Lower lobe of right lung (tissue), 2 donors: Measurements from ENCODE around the gene NAV2. TPM values are rescaled to one million over a fixed set of nuclear protein-coding genes. Genes with fewer than 3 reads are reported as not detected.

ENCODE experiments used
- ATAC-seq, 2 donors: fragments of 200-7000 bp; cut with Tn5 transposase; one replicate each; pipeline ENCODE4 v1.9.1; 2020 to 2022; ENCODE audit warnings: mild to moderate bottlenecking in 2 of 2, moderate library complexity in 2 of 2
- DNase-seq: peaks from one replicate; pipeline ENCODE4 v3.0.0-alpha.2; 2020
- H3K27ac ChIP-seq: fragments of 200-600 bp; one replicate; pipeline ENCODE4 v1.8.0; 2022
- H3K27me3 ChIP-seq: fragments of 200-600 bp; one replicate; pipeline ENCODE4 v1.8.0; 2022; ENCODE audit warnings: low read depth
- H3K36me3 ChIP-seq: fragments of 200-600 bp; one replicate; pipeline ENCODE4 v1.8.0; 2022; ENCODE audit warnings: mild to moderate bottlenecking
- H3K4me1 ChIP-seq: fragments of 200-600 bp; one replicate; pipeline ENCODE4 v1.8.0; 2022
- H3K4me3 ChIP-seq: fragments of 200-600 bp; one replicate; pipeline ENCODE4 v1.8.0; 2022; ENCODE audit warnings: mild to moderate bottlenecking
- H3K9me3 ChIP-seq: fragments of 200-600 bp; one replicate; pipeline ENCODE4 v1.8.0; 2022
- intact Hi-C: fragments of 100-400 bp; cut with DNase I; formaldehyde crosslinking; loops from one replicate; pipeline ENCODE4 v1.11.0; 2022
- total RNA-seq: library from RNA; stranded (reverse); fragmentation: NEBNext Ultra II Directional; extraction: Animal tissue kit (Norgen Biotek cat#: 25700); gene quantifications from one replicate; pipeline ENCODE4 v1.2.1, GENCODE V29; 2021
- TF ChIP-seq, protein P1 (sequence below): fragments of 200-600 bp; IDR thresholded peaks from one replicate; pipeline ENCODE4 v1.8.0; 2022; ENCODE audit warnings: antibody characterized with exemption, mild to moderate bottlenecking
- donor health status: DM: no; HTN: yes; CAD: no; lungs with severe emphysema.

NAV2 gene
- total RNA-seq, 1 donor from 2014 or later = 36.9 TPM

DNA sequence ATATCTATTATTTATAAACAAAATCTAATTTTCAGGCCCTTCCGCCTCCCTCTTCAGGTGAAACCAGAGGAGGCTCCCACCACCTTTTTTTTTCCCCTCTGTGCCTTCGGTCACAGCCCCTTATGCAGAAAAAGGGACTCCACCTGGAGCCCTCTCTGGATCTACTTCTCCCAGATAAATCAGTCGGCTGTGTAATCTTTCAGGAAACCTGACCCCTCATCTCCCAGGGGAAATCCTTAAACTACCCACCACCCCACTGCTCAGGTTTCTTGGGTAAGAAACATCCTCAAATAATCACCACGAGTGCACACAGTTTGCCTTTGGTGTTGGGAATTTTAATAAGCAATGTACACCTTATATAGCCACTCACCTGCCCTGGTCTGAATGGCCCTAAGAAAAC lies 104.2 kb downstream of the NAV2 start:
- Histone ChIP-seq H3K36me3 (no peaks in the 10 kb centered on the region), H3K27me3 (no peaks in the 10 kb centered on the region), H3K9me3 (no peaks in the 10 kb centered on the region), H3K27ac (no peak overlapping the region), H3K4me1 (peaks cover 34% of the 10 kb centered on the region), H3K4me3 (no peak overlapping the region)
- TF ChIP-seq, protein P1, sequence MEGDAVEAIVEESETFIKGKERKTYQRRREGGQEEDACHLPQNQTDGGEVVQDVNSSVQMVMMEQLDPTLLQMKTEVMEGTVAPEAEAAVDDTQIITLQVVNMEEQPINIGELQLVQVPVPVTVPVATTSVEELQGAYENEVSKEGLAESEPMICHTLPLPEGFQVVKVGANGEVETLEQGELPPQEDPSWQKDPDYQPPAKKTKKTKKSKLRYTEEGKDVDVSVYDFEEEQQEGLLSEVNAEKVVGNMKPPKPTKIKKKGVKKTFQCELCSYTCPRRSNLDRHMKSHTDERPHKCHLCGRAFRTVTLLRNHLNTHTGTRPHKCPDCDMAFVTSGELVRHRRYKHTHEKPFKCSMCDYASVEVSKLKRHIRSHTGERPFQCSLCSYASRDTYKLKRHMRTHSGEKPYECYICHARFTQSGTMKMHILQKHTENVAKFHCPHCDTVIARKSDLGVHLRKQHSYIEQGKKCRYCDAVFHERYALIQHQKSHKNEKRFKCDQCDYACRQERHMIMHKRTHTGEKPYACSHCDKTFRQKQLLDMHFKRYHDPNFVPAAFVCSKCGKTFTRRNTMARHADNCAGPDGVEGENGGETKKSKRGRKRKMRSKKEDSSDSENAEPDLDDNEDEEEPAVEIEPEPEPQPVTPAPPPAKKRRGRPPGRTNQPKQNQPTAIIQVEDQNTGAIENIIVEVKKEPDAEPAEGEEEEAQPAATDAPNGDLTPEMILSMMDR = no peak
- intact Hi-C loops = no loop called here
- DNase-seq = no peak
- no peak for ATAC-seq

DNA sequence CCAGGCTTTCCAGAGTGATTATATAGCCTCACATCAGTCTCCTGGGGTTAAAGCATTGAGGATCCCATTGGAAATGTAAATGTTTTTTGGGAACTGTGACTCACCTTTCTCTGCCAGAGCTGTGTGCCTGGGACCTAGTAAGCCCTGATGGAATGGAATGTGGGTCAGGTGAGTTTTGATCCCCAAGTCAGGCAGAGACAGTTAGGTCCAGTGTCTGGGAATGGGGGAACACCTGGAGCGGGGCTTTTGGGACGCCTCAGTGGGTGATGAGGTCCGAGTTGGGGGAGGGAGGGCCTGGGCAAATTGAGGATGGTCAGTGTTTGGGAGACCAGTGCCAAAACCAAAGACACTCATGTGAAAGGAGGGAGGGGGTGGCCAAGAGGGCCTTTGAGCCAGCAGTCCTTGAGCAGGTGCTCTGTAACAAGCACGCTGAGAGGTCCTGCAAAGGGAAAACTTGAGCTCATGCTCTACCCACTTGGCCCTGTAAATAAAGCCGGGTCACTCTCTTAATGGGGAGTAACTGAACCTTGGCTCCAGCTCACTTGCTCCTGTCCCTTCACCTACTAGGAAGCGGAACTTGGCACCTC lies 104.7 kb downstream of the NAV2 start:
- ATAC-seq (peak; percentile 67 to 72), DNase-seq (peak; percentile 52)
- H3K27me3 ChIP-seq = no peaks in the 10 kb centered on the region
- H3K27ac ChIP-seq = no peak overlapping the region
- TF ChIP-seq, protein P1 = no peak
- intact Hi-C loops = no loop called here
- no peaks in the 10 kb centered on the region for H3K9me3 ChIP-seq
- no peak overlapping the region for H3K4me3 ChIP-seq
- H3K36me3 ChIP-seq = no peaks in the 10 kb centered on the region
- peaks cover 34% of the 10 kb centered on the region for H3K4me1 ChIP-seq

DNA sequence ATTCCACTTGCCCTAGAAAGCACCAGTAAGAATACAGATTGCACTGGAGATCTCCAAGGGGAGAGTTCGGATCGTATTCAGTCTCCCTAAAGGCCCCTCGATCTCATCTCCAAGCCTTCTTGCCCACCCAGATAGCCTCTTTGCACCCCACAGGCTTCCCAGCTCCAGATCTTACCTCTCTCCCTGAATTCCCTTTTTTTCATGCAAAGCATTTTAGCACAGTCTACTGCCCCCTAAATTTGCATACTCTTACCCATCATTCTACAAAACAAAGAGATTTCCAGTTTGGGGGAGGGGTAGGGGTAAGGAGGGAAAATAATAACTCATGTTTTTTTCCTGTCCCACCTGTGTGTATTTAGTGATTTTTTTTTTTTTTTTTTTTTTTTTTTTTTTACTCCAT lies 105.2 kb downstream of the NAV2 start:
- H3K27ac ChIP-seq = no peak overlapping the region
- peaks cover 34% of the 10 kb centered on the region for H3K4me1 ChIP-seq
- TF ChIP-seq, protein P1 = no peak
- H3K9me3 ChIP-seq = no peaks in the 10 kb centered on the region
- no peak for ATAC-seq
- DNase-seq = no peak
- H3K36me3 ChIP-seq = no peaks in the 10 kb centered on the region
- H3K4me3 ChIP-seq = no peak overlapping the region
- intact Hi-C loops = no loop called here
- H3K27me3 ChIP-seq = no peaks in the 10 kb centered on the region

DNA sequence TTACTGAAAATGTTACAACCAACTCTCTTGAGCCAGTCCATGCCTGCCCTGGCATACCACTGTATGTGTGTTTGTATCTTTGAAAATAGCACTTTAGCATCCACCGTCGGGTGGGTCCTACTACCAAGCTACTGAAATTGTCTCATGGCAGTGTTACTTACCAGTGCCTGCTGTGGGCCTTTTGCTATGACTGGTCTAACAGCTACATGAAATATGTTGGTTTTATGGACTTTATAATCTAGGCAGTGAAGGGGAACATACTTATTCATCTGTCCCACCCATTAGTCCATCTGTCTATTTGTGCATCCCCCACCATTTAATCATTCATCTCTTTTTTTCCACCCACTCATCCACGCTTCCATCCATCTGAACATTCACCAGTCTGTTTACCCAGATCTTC lies 106.0 kb downstream of the NAV2 start:
- Histone ChIP-seq H3K27ac (peak overlapping the region; percentile 25), H3K4me3 (no peak overlapping the region), H3K9me3 (no peaks in the 10 kb centered on the region), H3K27me3 (no peaks in the 10 kb centered on the region), H3K36me3 (no peaks in the 10 kb centered on the region), H3K4me1 (peaks cover 34% of the 10 kb centered on the region)
- no peak for DNase-seq
- intact Hi-C loops = no loop called here
- ATAC-seq = no peak
- TF ChIP-seq, protein P1 = no peak

DNA sequence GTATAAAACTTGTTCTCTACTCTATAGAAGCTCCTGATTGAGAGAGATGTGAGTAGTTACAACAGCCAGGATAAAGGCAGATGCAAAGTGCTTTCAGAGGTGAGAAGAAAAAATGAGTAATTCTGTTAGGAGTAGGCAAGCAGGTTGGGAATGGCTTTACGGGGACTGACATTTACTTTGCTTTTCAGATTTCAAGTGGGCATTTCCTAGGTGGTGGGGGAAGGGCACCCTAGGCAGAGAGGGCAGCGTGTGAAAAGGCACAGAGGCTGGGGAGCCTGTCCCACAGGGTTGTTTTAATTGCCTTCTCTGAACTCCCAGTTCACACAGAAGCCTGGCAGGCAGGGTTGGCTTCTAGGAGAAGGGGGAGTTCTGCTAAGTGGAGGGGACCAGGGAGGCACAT lies 106.5 kb downstream of the NAV2 start:
- DNase-seq = peak; percentile 63
- H3K36me3 ChIP-seq = no peaks in the 10 kb centered on the region
- intact Hi-C loops = no loop called here
- peak; percentile 58 to 68 for ATAC-seq
- TF ChIP-seq, protein P1 = no peak
- no peak overlapping the region for H3K4me3 ChIP-seq
- no peaks in the 10 kb centered on the region for H3K27me3 ChIP-seq
- peaks cover 34% of the 10 kb centered on the region for H3K4me1 ChIP-seq
- H3K9me3 ChIP-seq = no peaks in the 10 kb centered on the region
- peak overlapping the region; percentile 25 for H3K27ac ChIP-seq
